ENCODE results near the gene ELMOD1.

ELMOD1 gene

DNA sequence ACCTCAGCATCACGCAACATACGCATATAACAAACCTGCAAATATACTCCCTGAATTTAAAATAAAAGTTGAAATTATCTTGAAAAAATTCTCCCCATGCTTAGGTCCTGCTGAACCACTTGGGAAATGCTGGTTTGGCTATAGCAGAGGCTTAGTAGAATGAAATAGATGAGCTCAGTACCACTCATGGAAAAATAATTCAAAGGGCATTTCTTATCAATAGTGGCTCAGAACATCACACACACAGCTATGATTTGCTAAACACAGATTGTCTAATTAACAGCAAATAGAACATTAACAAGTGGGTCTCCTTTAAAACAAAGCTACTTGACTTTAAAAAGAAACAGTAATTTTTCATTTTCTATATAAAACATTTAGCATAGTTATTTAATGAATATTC is 21.5 kb downstream of the ELMOD1 start:
- Histone ChIP-seq H3K27me3 (ENCODE audit: control insufficient read depth, insufficient read depth, low read length) (no peaks in the 10 kb centered on the region), H3K9me3 (ENCODE audit: control insufficient read depth, insufficient read depth, low read length) (no peaks in the 10 kb centered on the region), H3K9ac (ENCODE audit: low read depth, low read length) (no peak overlapping the region), H3K36me3 (ENCODE audit: control insufficient read depth, insufficient read depth, low read length) (no peaks in the 10 kb centered on the region), H3K4me3 (ENCODE audit: low read depth, low read length) (no peak overlapping the region), H3K4me1 (ENCODE audit: control insufficient read depth, insufficient read depth, low read length) (peaks cover 7% of the 10 kb centered on the region)

DNA sequence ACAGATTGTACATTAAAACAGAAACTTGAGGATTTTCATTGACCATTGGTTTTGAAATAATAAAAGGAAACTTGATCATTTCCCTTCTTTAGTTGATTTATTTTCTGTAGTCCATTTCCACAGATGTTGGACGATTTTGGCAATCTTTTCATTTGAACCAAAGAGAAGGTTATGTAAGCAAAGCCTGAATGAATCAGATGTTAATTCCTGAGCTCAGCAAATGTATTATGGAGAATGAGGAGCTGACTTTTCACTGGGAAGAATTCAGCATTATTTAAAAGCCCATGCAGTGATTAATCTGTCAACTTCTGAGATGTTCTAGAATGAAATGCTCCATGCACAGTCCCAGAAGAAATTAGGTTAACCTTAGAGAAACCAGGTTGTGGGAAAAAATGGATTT is 29.0 kb downstream of the ELMOD1 start:
- Histone ChIP-seq H3K36me3 (ENCODE audit: control insufficient read depth, insufficient read depth, low read length) (no peaks in the 10 kb centered on the region), H3K9ac (ENCODE audit: low read depth, low read length) (no peak overlapping the region), H3K9me3 (ENCODE audit: control insufficient read depth, insufficient read depth, low read length) (no peaks in the 10 kb centered on the region), H3K27me3 (ENCODE audit: control insufficient read depth, insufficient read depth, low read length) (no peaks in the 10 kb centered on the region), H3K4me3 (ENCODE audit: low read depth, low read length) (no peak overlapping the region), H3K4me1 (ENCODE audit: control insufficient read depth, insufficient read depth, low read length) (no peaks in the 10 kb centered on the region)

DNA sequence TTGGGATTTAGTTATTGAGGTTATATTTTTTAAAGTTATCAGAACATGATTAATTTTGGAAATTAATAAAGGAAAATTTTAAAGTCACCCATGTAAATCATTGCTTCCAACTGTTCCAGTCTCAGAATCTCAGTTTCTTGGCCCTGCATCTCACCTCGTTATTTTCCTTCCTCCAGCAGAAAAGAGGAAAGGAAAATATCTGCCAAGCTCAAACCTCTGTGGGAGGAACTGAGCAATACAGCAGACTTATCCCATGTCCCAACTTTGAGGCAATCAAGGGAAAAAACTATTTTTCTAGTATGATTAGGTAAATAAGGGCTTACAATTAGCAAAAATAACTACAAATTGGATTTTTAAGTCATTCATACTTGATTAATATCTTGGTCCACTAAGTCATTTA is 30.1 kb downstream of the ELMOD1 start:
- Histone ChIP-seq H3K9ac (ENCODE audit: low read depth, low read length) (no peak overlapping the region), H3K4me3 (ENCODE audit: low read depth, low read length) (no peak overlapping the region), H3K36me3 (ENCODE audit: control insufficient read depth, insufficient read depth, low read length) (no peaks in the 10 kb centered on the region), H3K9me3 (ENCODE audit: control insufficient read depth, insufficient read depth, low read length) (no peaks in the 10 kb centered on the region), H3K4me1 (ENCODE audit: control insufficient read depth, insufficient read depth, low read length) (peaks cover 8% of the 10 kb centered on the region), H3K27me3 (ENCODE audit: control insufficient read depth, insufficient read depth, low read length) (no peaks in the 10 kb centered on the region)

DNA sequence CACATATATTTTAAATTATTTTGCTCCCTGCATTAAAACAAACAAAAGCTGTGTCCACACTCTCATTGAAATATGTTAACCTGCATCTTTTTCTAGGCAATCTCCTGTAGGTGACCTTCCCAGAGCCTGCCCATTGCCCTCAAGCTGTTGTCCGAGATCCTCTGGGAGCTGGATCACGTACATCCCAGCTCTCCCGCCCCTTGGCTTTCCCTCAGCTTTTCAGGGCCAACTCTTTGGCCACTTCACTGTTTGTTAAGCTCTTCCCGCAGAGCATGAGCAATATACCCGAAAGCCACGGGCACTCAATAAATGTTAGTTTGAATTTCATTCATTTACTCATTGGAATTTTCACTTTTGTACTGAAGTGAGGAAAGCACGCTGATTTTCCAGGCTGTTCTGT is 32.2 kb downstream of the ELMOD1 start:
- H3K4me3 ChIP-seq (ENCODE audit: low read depth, low read length): no peak overlapping the region
- no peak overlapping the region for H3K9ac ChIP-seq (ENCODE audit: low read depth, low read length)
- H3K36me3 ChIP-seq (ENCODE audit: control insufficient read depth, insufficient read depth, low read length): no peaks in the 10 kb centered on the region
- H3K27me3 ChIP-seq (ENCODE audit: control insufficient read depth, insufficient read depth, low read length): no peaks in the 10 kb centered on the region
- H3K4me1 ChIP-seq (ENCODE audit: control insufficient read depth, insufficient read depth, low read length): peaks cover 8% of the 10 kb centered on the region
- no peaks in the 10 kb centered on the region for H3K9me3 ChIP-seq (ENCODE audit: control insufficient read depth, insufficient read depth, low read length)

DNA sequence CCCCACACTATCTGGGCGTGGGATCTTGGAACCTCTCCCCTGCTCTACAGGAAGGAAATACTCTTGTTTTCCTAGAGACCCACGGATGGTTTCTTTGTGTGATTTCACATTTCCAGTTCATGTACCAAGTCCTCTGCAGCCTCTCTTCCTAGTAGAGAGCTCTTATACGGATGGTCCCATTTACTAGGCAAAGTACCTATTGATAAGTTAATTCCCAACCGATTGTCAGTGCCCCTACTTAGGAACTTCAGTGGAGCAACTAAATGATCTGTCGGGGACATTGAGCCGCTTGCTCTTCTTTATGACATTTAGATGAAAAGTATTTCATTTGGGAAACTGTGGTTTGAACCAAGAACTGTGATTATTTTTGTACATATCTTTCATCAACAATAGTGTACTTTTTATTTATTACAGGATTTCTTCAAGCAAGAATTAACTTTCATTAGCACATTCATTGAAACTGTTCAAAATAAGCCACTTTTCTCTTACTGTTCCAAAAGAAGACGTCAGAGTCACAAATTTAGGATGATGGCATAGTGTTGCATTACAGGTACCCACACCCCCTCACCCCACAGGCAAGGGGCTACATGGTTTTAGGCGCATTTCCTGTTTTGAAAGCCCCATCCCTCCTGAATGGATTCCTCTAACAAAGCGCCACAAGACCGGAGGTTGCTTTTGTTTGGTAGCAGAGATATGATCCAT is 34.2 kb downstream of the ELMOD1 start:
- Histone ChIP-seq H3K27me3 (ENCODE audit: control insufficient read depth, insufficient read depth, low read length) (no peaks in the 10 kb centered on the region), H3K9me3 (ENCODE audit: control insufficient read depth, insufficient read depth, low read length) (no peaks in the 10 kb centered on the region), H3K4me1 (ENCODE audit: control insufficient read depth, insufficient read depth, low read length) (peaks cover 8% of the 10 kb centered on the region), H3K9ac (ENCODE audit: low read depth, low read length) (no peak overlapping the region), H3K4me3 (ENCODE audit: low read depth, low read length) (no peak overlapping the region), H3K36me3 (ENCODE audit: control insufficient read depth, insufficient read depth, low read length) (no peaks in the 10 kb centered on the region)

DNA sequence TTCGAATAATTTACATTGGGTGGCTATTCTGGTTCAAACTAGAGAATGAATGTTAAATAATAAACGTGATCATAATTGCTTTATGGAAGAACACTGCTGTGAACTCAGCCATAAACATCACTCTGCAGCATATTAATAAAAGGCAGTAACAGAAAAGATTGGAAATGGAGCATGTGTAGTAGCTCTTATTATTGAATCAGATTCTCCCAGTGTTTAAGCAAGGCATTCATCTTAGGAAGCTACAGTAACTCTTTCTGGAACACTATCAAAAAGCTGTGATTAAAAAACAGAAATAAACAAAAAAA is 34.7 kb downstream of the ELMOD1 start:
- Histone ChIP-seq H3K36me3 (ENCODE audit: control insufficient read depth, insufficient read depth, low read length) (no peaks in the 10 kb centered on the region), H3K9me3 (ENCODE audit: control insufficient read depth, insufficient read depth, low read length) (no peaks in the 10 kb centered on the region), H3K4me3 (ENCODE audit: low read depth, low read length) (no peak overlapping the region), H3K27me3 (ENCODE audit: control insufficient read depth, insufficient read depth, low read length) (no peaks in the 10 kb centered on the region), H3K9ac (ENCODE audit: low read depth, low read length) (no peak overlapping the region), H3K4me1 (ENCODE audit: control insufficient read depth, insufficient read depth, low read length) (peaks cover 8% of the 10 kb centered on the region)

DNA sequence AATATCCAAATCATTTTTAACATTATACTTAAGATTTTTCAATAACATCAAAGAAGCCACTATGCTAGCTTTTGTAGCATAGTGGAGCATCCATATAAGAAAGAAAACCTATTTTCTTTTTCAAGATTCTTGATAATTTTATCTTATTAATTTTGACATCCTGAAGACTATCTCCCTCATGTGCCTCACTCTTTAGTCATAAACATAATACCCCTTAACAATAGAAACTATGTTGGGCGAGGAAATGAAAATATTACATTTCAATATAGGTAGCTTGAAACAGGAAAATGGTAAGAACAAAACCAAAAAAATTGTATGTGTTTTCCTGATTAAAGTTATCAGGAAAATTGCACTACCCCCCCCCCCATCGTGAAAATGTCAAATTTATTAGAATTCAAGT is 40.1 kb downstream of the ELMOD1 start:
- Histone ChIP-seq H3K4me1 (ENCODE audit: control insufficient read depth, insufficient read depth, low read length) (no peaks in the 10 kb centered on the region), H3K9ac (ENCODE audit: low read depth, low read length) (no peak overlapping the region), H3K4me3 (ENCODE audit: low read depth, low read length) (no peak overlapping the region), H3K36me3 (ENCODE audit: control insufficient read depth, insufficient read depth, low read length) (no peaks in the 10 kb centered on the region), H3K9me3 (ENCODE audit: control insufficient read depth, insufficient read depth, low read length) (no peaks in the 10 kb centered on the region), H3K27me3 (ENCODE audit: control insufficient read depth, insufficient read depth, low read length) (no peaks in the 10 kb centered on the region)

DNA sequence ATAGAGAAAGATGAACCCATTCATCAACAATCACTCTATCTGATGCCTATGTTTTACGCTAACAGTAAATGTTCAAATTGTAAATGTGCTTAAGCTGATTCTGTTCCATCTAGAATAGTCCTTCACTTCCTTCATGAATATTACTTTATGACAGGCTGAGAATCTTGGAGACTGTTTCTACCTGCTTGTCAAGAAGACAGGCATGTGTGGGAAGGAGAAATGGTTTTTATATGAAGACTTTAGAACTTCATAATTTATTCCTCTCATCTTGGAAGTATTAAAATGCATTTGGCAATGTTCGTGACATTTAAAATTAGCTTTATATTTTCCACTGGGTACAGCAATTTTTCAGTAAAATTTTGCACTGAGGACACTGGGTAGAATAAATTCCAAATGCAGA is 41.0 kb downstream of the ELMOD1 start:
- H3K4me3 ChIP-seq (ENCODE audit: low read depth, low read length): no peak overlapping the region
- H3K9me3 ChIP-seq (ENCODE audit: control insufficient read depth, insufficient read depth, low read length): no peaks in the 10 kb centered on the region
- H3K4me1 ChIP-seq (ENCODE audit: control insufficient read depth, insufficient read depth, low read length): no peaks in the 10 kb centered on the region
- H3K36me3 ChIP-seq (ENCODE audit: control insufficient read depth, insufficient read depth, low read length): no peaks in the 10 kb centered on the region
- no peak overlapping the region for H3K9ac ChIP-seq (ENCODE audit: low read depth, low read length)
- no peaks in the 10 kb centered on the region for H3K27me3 ChIP-seq (ENCODE audit: control insufficient read depth, insufficient read depth, low read length)

DNA sequence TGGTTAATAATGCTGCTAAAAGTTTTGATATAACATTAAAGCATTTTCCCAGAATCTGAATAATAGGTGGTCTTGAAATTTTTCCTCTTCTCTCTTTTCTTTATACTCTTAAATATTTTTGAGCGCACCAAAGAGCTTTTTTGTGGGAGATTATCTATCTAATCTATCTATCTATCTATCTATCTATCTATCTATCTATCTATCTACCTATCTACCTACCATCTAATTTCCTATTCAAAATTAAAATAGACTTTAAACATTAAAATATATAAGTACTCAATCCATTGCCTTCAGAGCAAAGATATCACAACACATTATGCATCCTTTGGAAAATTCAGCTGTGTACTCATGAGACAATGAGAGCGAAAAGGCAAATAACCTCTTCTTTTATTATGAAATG is 55.8 kb downstream of the ELMOD1 start:
- no peaks in the 10 kb centered on the region for H3K27me3 ChIP-seq (ENCODE audit: control insufficient read depth, insufficient read depth, low read length)
- no peak overlapping the region for H3K4me3 ChIP-seq (ENCODE audit: low read depth, low read length)
- H3K9me3 ChIP-seq (ENCODE audit: control insufficient read depth, insufficient read depth, low read length): no peaks in the 10 kb centered on the region
- H3K9ac ChIP-seq (ENCODE audit: low read depth, low read length): no peak overlapping the region
- H3K36me3 ChIP-seq (ENCODE audit: control insufficient read depth, insufficient read depth, low read length): no peaks in the 10 kb centered on the region
- H3K4me1 ChIP-seq (ENCODE audit: control insufficient read depth, insufficient read depth, low read length): peaks cover 9% of the 10 kb centered on the region

DNA sequence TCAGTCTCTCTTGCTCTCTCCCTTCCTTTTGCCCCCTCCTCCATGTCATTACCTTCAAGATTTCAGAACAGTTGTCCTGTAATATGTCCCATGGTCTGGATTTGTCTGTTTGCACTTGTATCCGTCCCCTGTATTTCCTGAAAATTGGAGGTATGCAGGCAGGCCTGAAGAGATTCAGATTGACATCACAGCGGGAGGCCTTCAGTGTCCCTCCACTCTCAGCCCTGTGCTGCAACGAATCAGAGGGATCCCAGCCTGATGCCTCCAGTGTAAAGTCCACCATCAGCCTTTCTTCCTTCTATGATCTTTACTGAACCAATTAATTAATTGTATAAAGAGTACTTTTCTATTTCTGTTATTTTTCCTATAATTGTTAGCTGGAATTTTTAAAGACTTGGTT is 57.3 kb downstream of the ELMOD1 start:
- H3K9me3 ChIP-seq (ENCODE audit: control insufficient read depth, insufficient read depth, low read length): no peaks in the 10 kb centered on the region
- peaks cover 9% of the 10 kb centered on the region for H3K4me1 ChIP-seq (ENCODE audit: control insufficient read depth, insufficient read depth, low read length)
- H3K27me3 ChIP-seq (ENCODE audit: control insufficient read depth, insufficient read depth, low read length): no peaks in the 10 kb centered on the region
- no peak overlapping the region for H3K9ac ChIP-seq (ENCODE audit: low read depth, low read length)
- H3K36me3 ChIP-seq (ENCODE audit: control insufficient read depth, insufficient read depth, low read length): no peaks in the 10 kb centered on the region
- no peak overlapping the region for H3K4me3 ChIP-seq (ENCODE audit: low read depth, low read length)

DNA sequence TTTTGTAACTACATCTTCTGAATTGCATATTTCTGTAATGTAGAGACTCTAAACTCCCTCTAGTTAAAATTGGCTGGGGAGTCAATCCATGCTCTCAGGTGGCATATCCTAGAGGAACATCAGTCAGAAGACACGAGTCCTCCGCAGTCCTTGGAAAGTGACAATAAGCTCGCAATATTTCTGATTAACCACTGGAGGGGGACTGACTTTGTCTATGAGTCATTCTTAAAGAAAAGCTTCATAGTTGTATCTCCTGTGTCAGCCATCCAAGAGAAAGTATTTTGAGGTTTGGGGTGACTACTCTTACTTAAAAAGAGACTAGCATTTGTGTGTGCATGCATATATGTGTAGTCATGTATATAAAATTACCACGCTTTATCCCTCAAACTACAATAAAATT is 60.7 kb downstream of the ELMOD1 start:
- no peaks in the 10 kb centered on the region for H3K9me3 ChIP-seq (ENCODE audit: control insufficient read depth, insufficient read depth, low read length)
- H3K36me3 ChIP-seq (ENCODE audit: control insufficient read depth, insufficient read depth, low read length): no peaks in the 10 kb centered on the region
- peaks cover 9% of the 10 kb centered on the region for H3K4me1 ChIP-seq (ENCODE audit: control insufficient read depth, insufficient read depth, low read length)
- H3K4me3 ChIP-seq (ENCODE audit: low read depth, low read length): no peak overlapping the region
- no peaks in the 10 kb centered on the region for H3K27me3 ChIP-seq (ENCODE audit: control insufficient read depth, insufficient read depth, low read length)
- no peak overlapping the region for H3K9ac ChIP-seq (ENCODE audit: low read depth, low read length)

DNA sequence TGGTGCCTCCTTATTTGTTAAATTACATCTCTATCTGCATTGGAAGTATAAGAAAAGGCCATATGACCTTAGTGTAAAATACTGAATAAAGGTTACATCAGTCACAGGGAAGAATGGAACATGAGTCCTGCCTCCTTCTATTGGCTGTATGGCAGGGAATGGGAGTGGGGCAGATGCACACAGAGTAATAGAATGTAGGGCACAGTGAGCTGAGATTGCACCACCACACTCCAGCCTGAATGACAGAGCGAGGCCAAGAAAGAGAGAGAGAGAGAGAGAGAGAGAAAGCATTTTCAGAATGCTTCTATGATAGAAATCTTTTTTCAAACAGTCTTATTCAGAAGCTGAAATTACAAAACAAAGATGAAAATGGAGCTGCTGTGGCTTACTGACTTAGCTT is 62.1 kb downstream of the ELMOD1 start:
- H3K27me3 ChIP-seq (ENCODE audit: control insufficient read depth, insufficient read depth, low read length): no peaks in the 10 kb centered on the region
- peaks cover 4% of the 10 kb centered on the region for H3K4me1 ChIP-seq (ENCODE audit: control insufficient read depth, insufficient read depth, low read length)
- H3K9ac ChIP-seq (ENCODE audit: low read depth, low read length): no peak overlapping the region
- H3K4me3 ChIP-seq (ENCODE audit: low read depth, low read length): no peak overlapping the region
- H3K9me3 ChIP-seq (ENCODE audit: control insufficient read depth, insufficient read depth, low read length): no peaks in the 10 kb centered on the region
- H3K36me3 ChIP-seq (ENCODE audit: control insufficient read depth, insufficient read depth, low read length): no peaks in the 10 kb centered on the region

Measured in iPS-15b (cell line).